Fibroblast of the aortic adventitia (primary cell): Measurements from ENCODE around the gene SH2D3A. TPM values are rescaled to one million over a fixed set of nuclear protein-coding genes. Genes with fewer than 3 reads are reported as not detected.

Source experiments
- DNase-seq: peaks from one replicate; pipeline ENCODE4 v3.0.0-alpha.2; 2010; ENCODE audit warnings: low read depth
- H3K4me3 ChIP-seq: 2 replicates; pipeline ENCODE4 v1.5.1; 2011; ENCODE audit warnings: low read depth, mild to moderate bottlenecking, control low read depth, low read length, moderate library complexity
- total RNA-seq: library from RNA; depleted of rRNA; stranded (reverse); fragments of >200 nt; gene quantifications from 2 replicates; pipeline ENCODE4 v1.2.3, GENCODE V29; 2012; ENCODE audit warnings: low replicate concordance
- TF ChIP-seq, protein P1 (sequence below): IDR thresholded peaks from 2 replicates; pipeline ENCODE4 v1.5.1; 2011; ENCODE audit warnings: mild to moderate bottlenecking, low read length, control low read depth, inconsistent platforms; ENCODE audit not compliant: insufficient read depth

Gene SH2D3A
- not detected in 2 replicates for total RNA-seq

DNA sequence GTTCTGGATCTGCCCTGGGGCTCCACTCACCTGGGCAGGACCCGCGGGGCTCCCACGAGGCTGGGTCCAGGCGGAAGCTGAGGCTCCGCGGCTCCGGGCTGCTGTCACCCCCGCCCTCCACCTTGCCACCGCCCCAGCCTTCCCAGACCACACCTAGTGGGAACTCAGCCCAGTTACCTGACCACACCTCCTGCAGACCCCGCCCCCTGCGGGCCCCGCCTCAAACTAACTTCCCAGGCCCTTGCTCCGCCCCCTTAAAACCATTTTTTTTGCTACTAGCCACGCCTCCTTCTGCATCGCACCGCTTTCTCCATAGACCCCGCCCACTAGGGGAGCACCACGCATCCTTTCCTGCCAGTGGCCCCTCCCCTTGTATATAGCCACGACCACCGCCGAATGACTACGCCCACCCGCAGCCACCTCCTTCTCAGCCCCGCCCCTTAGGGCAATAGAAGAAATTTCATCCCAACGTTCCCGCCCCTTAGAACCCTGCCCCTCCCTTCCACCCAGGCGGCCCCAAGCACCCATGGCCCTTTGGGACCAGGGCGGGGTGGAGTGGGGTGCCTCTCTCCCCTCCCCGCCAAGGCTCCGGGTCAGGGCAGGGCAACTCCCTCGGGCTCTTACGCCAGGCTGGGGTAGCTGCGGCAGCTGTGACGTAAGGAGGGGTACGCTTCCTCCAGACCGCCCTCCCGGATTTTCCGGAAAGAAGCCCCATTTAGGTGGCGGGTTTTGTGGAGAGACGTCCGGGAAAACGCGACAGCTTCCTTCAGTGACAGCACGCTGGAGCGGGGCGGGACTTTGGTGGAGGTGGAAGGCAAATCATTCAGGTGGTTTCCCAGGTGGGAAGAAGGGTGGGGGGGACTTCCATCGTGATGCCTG is at the start of gene SH2D3A:
TSS of gene SH2D3A (minus strand) at position 79 of the 879 bp plus-strand sequence. CDS start 3,687 bp downstream, outside the sequence.
- no peak for DNase-seq
- TF ChIP-seq, protein P1, sequence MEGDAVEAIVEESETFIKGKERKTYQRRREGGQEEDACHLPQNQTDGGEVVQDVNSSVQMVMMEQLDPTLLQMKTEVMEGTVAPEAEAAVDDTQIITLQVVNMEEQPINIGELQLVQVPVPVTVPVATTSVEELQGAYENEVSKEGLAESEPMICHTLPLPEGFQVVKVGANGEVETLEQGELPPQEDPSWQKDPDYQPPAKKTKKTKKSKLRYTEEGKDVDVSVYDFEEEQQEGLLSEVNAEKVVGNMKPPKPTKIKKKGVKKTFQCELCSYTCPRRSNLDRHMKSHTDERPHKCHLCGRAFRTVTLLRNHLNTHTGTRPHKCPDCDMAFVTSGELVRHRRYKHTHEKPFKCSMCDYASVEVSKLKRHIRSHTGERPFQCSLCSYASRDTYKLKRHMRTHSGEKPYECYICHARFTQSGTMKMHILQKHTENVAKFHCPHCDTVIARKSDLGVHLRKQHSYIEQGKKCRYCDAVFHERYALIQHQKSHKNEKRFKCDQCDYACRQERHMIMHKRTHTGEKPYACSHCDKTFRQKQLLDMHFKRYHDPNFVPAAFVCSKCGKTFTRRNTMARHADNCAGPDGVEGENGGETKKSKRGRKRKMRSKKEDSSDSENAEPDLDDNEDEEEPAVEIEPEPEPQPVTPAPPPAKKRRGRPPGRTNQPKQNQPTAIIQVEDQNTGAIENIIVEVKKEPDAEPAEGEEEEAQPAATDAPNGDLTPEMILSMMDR: no peak
- H3K4me3 ChIP-seq: no peak within 1 kb of the TSS

DNA sequence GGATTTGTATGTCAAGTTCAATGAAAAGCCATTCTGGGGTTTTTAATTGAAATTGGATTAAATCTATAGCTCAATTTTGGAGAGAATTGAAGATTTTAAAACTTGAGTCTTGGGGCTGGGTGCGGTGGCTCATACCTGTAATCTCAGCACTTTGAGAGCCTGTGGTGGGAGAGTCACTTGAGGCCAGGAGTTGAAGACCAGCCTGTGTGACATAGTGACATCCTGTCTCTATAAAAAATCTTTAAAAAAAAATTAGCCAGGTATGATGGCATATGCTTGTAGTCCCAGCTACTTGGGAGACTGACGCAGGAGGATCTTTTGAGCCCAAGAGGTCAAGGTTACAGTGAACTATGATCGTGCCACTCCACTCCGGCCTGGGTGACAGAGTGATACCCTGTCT is 46.4 kb upstream of the SH2D3A start:
- H3K4me3 ChIP-seq: no peak overlapping the region
- TF ChIP-seq, protein P1: no peak
- DNase-seq: no peak

DNA sequence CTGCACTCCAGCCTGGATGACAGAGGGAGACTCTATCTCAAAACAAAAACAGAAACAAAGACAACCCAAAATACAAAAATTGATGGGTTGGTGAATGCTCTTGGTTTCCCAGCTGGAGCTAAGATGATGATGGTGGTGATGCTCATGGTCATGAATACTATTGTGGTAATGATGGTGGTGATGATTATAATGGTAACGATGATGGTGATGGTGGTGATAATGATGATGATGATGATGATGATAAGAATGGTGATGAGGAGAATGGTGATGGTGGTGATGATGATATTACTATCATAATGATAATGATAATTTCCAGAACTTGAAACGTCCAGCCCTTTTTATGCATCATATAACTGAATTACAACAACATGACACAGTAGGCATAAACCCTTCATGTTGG is 45.4 kb upstream of the SH2D3A start:
- no peak overlapping the region for H3K4me3 ChIP-seq
- TF ChIP-seq, protein P1: no peak
- no peak for DNase-seq

DNA sequence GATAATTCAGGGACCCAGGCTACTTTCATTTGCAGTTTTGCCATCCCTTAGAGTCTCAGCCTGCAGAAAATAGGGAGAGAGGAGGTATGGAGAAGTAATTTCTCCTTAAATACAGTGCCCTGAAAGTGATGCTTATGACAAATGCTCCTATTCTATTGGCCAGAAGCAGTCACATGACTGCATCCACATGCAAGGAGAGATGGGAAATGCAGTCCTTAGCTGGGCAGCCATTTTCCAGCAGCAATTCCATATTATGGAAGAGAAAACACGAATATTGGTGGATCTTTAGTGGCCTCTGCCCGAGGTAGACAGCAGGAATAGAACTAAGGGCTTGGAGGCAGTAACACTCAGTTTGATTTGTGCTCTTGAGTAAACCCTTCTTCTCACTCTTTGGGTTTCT is 44.7 kb upstream of the SH2D3A start:
- TF ChIP-seq, protein P1: no peak
- H3K4me3 ChIP-seq: no peak overlapping the region
- peak; percentile 61 for DNase-seq

DNA sequence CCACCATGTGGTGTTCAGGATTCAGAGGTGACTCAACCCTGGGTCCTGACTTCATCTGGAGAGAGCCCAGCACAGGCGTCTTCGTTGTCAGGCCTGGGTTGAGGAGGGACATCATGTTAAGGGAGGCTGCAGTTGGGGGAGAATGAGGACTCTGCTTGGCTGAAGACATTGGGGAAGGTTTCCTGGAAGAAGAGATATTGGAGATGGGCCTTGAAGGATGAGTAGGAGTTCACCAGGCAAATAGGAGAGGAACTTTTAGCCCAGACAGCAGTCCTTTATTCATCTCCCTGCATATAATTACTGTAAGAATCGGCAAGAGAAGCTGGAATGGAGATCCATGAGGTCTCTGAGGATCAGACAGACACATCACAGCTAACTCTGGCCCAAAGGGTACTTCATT is 44.1 kb upstream of the SH2D3A start:
- no peak overlapping the region for H3K4me3 ChIP-seq
- no peak for DNase-seq
- TF ChIP-seq, protein P1: no peak

DNA sequence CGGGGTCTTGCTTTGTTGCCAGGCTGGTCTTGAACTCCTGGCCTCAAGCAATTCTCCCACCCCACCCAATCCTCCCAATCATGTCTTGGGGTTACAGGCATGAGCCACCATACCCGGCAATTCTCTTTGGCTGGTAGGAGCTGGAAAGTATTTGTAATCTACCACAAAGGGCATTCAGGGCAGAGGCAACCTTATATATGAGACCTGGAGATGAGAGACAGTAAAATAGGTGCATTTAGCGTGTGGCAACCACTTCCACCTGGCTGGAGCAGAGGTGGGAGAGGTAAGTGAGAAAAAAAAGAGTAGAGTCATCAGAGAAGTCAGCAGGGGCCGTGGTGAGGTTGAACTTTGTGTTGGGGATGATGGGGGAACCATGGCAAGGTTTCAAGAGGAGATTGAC is 42.0 kb upstream of the SH2D3A start:
- H3K4me3 ChIP-seq: no peak overlapping the region
- TF ChIP-seq, protein P1: no peak
- no peak for DNase-seq

DNA sequence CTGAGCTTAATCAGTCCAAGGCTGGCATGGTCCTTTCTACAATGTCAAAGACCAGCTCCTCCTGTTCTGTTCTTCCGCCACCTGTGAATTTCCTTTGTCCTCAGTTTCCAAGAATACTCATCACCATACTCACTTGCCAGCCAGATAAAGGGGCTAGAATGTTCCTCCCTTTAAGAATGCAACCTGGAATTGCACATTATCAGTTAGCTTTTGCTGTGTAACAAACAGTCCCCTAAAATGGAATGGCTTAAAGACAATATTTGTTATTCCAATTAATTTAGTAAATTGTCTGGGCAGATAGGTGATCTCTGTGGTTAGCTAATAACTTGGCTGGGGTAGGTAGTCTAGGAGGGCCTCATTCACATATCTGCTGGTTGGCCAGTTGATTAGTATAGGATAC is 41.3 kb upstream of the SH2D3A start:
- TF ChIP-seq, protein P1: no peak
- no peak overlapping the region for H3K4me3 ChIP-seq
- no peak for DNase-seq
